NCI-H69 (cell line): ENCODE data around the gene NAV2.
A peak's percentile ranks its signal among the peaks of the same experiment; 100 is the strongest.
"Not testable (repeated sequence)": the region's sequence is repeated elsewhere in the genome, so short reads cannot be mapped to it uniquely, and the experiment has no call there.

Source experiments
- DNase-seq: peaks from one replicate; lab custom pipeline; 2025; lab: John Stamatoyannopoulos, UW

The NAV2 gene

GRCh38 chr11:19952116-19952605 lies 239.5 kb downstream of the NAV2 start:
- peak; percentile 38 for DNase-seq

DNA sequence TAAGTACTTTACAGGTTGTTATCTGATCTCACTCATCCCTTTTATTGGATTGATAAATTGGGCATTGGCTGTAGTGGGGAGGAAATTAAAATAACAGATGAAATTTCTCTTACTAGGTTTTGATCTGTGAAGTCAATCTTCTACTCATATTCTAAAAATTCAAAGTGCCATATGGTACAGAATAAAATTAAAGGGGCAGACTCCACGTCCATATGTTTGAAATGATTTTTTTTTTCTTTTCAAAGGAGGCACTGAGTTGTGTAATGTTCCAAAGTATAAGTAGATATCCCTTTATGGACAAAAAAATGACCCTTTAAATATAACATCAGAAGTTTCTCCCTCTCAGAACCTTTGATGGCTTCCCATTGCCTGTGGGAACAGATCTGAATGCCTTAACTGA lies 240.3 kb downstream of the NAV2 start:
- DNase-seq: no peak

GRCh38 chr11:19953336-19953735 lies 240.7 kb downstream of the NAV2 start:
- DNase-seq: peak; percentile 30

DNA sequence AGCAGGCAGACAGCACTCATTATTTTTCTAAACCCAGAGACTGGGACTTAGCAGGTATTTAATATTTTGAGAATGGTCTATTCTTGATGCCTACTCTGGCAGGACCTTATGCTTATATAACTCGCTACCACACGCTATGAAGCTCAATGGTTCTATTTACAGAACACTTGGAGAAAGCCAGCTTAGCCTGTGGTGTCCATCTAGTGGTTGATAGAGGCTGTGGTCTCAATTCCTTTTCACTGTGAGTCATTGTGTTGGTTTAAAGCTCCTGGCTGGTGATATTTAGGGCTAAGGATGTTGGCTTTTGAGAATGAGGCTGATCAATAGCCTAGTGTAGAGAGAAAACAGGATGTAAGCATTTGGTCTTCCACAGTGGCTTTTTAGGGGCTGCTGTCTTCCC lies 241.3 kb downstream of the NAV2 start:
- peak; percentile 80 for DNase-seq

GRCh38 chr11:19954899-19955298 lies 242.3 kb downstream of the NAV2 start:
- peak; percentile 39 for DNase-seq

- DNase-seq: peak; percentile 10
Observed at GRCh38 chr11:19955660-19956059, 243.0 kb downstream of the NAV2 start.

- no peak for DNase-seq
Observed at GRCh38 chr11:19956228-19956627, 243.6 kb downstream of the NAV2 start.

GRCh38 chr11:19957294-19957943 lies 244.8 kb downstream of the NAV2 start:
- DNase-seq: no peak

DNA sequence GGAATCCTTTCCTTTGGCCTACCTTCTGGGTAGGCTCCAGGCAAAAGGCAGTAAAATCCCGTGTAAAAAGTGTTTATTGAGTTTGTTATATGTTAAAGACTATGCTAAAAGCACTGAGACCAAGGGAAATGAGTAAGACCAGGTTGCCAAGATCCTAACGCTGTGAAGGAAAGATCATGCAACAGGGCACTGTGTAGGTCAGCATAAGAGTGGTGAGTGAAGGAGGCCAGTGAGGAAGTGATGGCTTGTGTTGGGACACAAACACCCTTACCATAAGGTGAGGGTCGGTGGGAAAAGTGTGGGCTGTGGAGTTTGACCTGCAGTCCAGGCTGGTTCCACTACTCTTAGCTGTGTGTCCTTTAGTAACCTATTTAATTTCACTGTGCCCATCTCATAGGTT lies 245.6 kb downstream of the NAV2 start:
- no peak for DNase-seq

GRCh38 chr11:19959210-19959609 lies 246.6 kb downstream of the NAV2 start:
- no peak for DNase-seq

DNA sequence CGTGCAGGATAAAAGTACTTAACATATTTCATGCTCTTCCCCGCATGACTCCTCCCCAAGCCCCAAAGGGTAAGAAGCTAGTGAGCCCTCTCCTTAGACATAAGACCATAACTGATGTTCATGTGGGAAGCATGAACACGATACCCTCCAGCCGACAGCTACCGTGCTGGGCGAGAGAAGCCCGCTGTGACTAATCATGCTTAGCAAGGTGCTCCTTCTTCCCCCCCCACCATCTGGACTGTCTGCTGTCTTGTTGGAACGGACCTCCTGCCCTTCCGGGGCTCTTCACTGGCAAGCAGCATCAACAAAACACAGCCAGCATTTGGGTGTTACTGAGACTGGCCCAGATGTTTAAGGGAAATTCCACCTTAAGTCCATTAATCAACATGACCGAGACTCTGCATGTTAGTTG lies 247.0 kb downstream of the NAV2 start:
- DNase-seq: peak; percentile 94

- DNase-seq: not testable (repeated sequence)
Observed at GRCh38 chr11:19960410-19960809, 247.8 kb downstream of the NAV2 start.

DNA sequence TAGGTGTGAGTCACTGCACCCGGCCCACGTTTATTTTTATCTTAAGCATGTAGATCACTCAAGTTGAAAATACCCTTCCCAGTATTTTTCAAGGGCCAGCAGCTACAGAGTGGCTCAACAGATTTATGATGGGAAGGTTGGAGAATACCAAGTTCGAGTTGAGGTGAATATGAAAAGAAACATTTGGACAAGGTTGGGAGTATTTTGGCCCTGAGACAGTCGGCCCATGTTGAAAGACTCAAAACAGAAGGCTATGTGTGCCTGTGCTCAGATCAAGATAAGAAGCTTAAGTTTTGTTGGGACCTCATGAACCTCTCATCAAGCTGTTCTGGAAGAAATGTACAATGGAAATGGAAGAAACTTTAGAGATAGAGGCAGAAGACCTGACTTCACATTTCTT lies 248.6 kb downstream of the NAV2 start:
- DNase-seq: no peak

DNA sequence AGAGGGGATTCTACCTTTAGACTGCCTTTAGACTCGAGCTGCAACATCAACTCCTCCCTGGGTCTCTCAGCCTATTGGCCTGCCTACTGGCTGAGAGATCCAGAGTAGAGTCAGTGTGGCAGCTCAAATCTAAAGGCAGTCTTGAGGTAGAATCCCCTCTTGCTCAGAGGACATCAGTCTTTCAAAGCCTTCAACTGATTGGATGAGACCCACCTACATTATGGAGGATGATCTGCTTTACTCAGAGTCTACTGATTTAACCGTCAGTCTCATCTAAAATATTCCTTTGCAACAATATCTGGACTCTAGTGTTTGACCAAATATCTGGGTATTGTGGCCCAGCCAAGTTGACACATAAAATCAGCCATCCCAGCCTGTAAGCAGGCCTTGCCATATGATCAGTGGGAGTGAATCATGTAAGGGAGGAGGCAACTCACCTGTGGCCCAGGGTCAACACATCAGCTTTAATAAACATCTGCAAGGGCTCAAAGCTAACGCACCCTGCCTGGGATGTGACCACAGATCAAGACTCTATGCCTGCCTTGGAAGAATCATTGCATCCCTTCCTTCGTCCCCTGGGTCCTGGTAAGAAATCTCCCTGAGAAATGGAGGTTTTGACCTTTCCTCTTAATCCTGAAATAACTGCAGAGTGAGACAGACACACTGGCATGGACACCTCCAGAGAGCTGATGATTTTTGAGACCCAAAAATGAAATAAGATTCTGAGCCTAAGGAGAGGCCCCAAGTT lies 249.6 kb downstream of the NAV2 start:
- no peak for DNase-seq

DNA sequence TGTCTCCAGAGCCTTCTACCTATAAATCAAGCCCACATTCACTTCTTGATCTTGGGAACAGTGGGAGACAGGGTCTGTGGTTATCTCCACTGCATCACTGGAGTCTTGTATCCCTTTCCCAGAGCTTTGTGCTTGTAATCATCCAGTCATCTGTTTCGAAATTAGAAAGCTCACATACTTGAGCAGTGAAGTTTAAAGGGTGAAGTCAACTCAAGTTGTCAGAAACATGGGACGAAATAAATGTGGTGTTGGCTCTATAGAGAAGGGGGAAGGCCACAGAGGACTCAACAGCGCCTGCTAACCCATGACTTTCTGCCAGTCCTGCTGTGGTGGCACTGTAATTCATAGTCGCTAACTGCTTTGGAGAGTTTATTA lies 250.2 kb downstream of the NAV2 start:
- no peak for DNase-seq

GRCh38 chr11:19963697-19964387 lies 251.2 kb downstream of the NAV2 start:
- no peak for DNase-seq

DNA sequence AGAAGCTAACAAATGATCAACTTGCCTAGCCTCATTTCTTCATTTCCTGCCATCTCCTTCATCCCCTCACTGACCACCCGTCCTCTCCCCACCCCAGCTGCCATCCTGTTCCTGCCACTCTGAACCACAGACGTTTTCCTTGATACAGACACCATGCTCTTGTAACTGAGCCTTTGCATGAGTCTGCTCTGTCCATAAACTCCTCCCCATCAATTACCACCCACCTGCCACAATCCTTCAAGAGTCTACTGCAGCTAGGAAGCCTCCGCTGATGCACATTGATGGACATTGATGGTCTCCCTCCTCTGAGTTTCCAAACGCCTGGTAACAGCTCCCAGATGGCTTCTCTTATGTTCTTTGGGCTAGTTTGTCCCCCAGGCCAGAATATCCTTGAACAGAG lies 253.8 kb downstream of the NAV2 start:
- no peak for DNase-seq

GRCh38 chr11:19966927-19967326 lies 254.3 kb downstream of the NAV2 start:
- DNase-seq: no peak

GRCh38 chr11:19967787-19968186 lies 255.2 kb downstream of the NAV2 start:
- no peak for DNase-seq

- no peak for DNase-seq
Observed at GRCh38 chr11:19968860-19969259, 256.2 kb downstream of the NAV2 start.

- DNase-seq: no peak
Observed at GRCh38 chr11:19970944-19971343, 258.3 kb downstream of the NAV2 start.

DNA sequence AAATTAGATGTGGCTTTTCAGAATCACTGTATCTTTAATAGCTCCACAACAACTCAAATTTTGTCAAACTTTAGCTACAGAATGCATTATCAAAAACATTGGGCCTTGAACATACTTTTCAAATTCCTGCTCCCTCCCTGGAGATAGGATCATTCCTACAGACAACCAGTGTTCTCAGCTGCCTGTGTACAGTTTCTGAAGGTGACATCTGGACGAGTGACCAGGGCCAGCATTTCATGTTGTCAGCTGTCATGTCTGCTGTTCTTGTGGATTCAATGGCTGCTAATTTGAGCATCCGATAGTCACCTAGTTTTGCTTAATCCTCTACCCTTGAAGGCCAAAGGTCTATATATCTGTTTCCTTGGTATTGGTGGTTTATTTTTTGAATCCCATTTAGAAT lies 259.5 kb downstream of the NAV2 start:
- no peak for DNase-seq

GRCh38 chr11:19972651-19973050 lies 260.0 kb downstream of the NAV2 start:
- no peak for DNase-seq
